ENCODE data around the gene ATXN1.
"Not testable (repeated sequence)": the region's sequence is repeated elsewhere in the genome, so short reads cannot be mapped to it uniquely, and the experiment has no call there.

The ATXN1 gene

DNA sequence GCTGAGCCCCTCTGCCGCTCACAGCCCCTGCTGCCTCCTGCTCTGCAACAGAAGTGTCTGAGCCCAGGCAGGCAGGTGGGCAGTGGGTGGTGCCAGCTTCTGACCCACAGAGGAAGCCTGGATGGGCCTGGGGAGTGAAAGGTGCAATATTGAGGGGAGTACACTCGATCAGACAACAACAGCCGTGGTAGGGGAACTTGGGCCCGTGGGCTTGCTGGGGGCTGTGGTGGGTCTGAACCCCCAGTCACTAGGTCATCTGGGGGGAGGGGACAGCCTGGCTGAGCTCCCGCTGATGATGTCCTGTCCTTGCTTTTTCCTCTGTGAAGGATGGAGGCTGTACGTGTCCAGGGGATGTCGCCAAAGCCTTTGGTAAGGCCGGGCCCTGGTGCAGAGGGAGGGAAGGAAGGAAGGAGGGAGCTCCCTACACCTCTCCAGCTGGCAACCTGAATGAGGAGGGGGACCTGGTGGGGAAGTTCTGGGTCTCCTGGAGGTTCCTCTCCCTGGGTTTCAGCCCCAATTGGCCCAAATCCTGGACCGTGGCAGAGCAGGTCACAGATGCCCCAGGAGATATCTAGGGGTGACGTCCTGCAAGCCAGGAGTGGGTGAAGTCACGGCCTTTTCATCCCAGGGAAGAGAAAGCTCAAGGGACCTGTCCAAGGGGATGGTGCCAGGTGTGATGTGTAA is 475.7 kb downstream of the ATXN1 start:
- no peak for DNase-seq

GRCh38 chr6:16284472-16284871 is 476.8 kb downstream of the ATXN1 start:
- DNase-seq = no peak

DNA sequence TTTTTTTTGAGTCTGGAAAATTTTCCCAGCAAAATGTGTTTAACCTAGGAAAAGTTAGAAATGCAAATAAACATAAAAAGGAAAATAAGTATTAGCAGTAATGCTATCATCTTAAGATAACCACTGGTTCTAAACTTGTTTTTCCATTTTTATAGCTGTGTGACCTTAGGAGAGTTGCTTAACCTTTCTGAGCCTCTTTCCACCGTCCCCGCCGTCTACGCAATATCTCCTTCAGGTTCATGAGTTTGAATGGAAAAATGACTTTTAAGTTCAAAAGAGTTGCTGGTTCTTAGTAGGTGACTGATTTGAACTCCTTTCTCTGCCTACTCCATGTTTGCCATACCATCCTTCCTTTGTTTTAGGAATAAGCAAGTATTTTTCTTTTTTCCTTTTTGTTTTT is 478.9 kb downstream of the ATXN1 start:
- DNase-seq = no peak

GRCh38 chr6:16279243-16279642 is 482.0 kb downstream of the ATXN1 start:
- no peak for DNase-seq

DNA sequence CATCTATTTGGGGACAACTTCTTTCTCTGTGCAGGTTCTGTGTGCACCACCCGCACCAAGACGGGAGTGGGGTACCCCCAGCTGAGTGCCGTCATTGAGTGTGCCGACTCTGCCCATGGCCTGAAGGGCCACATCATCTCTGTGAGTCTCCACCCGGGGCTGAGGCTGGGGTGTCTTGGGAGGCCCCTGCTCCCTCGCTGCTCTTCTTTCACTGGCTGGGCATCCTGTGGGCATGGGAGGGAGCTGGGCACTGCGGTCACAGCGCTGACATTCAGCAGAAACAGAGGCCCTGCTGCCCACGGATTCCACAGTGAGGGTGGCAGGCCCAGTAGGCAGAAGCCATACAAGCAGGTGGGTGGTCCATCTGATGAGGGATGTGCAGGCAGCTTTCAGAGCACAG is 482.5 kb downstream of the ATXN1 start:
- no peak for DNase-seq

- no peak for DNase-seq
These were observed 483.1 kb downstream of the ATXN1 start for GRCh38 chr6:16278048-16278724.

DNA sequence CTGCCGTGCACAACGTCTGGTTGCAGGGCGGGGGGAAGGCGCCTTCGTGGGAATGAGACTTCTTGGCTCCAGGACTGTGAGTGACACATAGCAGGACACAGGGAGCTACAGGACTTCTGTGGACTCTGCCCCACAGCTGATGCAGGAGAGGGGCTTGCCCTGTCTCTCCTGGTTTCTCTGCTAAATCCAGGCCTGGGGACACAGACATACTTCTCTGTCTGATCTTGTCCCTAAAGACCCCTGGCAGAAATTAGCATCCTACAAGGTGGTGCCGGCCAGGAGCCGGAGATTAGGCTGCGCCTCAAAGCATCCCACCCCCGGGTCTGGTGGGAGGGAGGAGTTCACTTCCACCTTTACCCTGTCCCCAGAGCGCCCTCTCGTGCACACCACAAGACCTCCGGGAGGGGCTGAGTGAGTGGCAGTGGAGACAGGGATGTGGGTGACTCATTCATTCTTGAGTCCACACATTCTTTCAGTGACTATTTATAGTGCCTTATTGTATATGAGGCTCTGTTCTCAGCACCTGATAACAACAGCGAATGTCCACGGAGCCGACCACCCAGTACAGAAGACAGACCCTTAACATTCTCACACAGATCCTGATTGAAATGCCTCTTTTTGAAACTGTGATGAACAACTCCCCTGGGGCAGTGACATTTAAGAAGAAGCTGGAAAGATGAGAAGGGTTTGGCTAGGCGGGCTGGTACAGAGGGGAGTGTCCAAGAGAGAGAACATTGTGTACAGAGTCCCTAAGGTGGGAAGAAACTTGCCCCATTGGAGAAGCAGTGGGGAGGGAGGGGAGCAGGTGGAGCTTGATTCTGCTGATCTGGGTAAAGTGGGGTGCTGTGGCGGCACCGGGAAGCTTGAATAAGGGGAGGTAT is 483.9 kb downstream of the ATXN1 start:
- DNase-seq = peak; percentile 66

DNA sequence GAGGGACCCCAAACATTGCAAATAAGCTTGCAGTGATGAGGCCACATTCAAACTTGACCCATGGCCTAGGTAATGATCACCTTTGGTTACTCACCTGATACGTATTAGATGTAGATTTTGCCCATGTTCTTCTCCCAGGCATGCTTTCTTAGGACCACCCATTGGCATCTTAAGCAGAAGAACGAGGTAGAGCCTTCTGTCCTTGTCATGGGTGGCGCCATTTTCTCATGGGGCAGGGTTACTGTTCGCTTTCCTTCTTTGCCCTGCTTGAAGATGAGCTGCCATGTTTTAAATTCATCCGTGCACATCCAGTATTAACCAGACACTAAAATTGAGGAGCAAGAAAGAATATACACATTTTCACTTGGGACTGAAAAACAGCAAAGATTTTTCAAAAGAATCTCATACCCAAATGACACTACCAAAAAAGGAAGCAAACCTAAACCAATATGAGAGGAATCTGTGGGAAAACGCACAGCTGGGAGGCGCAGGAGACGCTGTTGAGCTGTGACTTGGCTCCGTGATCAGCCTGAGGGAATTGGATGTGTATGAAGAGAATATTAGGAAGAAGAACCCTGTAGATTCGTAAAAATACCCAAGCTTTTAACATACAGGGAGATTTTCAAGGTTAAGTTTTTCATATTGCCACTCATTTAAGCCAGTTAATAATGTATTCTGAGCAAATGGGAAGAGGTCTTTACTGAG is 486.2 kb downstream of the ATXN1 start:
- DNase-seq = no peak

- DNase-seq = no peak
These were observed 486.8 kb downstream of the ATXN1 start for GRCh38 chr6:16274483-16274882.

DNA sequence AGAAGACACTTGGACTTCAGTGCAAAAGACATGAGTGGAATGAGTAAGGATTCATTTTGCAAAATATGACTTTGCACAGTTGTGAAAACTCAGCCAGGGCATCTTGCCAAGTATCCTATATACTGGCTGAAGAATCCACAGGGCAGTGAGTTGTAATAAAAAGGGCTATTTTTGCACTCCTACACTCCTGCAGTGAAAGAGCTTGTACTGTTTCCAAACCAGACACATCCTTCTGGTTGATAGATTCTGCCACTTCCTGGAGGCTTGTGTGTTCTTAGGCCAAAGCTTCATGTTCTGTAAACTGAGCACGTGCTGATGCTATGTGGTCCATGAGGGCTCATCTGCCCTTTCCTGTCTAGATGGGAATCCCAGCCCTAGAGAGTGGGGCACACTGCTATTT is 488.0 kb downstream of the ATXN1 start:
- DNase-seq = peak; percentile 52

DNA sequence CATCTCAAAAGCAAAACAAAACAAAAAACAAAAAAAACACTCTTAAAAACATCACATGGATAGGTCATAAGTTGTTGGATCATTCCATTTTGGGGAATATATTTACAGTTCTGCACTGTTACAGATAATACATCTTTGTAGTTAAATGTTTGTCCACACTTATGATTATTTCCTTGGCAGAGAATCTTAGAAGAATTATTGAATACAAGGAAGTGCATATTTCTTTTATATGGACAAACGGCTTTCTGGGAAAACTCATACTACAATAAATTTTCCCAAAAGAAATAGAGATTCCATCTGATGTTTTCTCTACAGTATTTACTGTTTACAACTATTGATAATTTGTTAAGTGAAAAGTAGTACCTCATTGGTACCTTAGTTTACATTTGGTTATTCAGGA is 489.1 kb downstream of the ATXN1 start:
- no peak for DNase-seq

DNA sequence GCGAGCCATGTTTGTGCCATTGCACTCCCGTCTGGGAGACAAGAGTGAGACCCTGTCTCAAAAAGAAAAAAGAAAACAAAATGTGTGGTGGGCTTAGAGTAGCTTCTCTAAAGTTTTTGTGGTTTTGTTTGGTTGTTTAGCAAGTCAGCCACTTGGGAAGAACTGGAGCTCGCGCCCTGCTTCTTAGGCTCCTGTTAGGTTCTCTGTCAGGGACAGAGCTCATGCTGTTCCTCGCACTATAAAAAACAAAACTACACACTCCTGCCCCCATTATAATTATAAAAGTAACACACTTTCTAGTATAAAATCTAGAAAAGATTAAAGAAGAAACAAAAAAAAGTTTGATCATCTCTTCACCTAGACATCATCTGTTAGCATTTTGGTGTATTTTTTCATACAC is 489.8 kb downstream of the ATXN1 start:
- no peak for DNase-seq

DNA sequence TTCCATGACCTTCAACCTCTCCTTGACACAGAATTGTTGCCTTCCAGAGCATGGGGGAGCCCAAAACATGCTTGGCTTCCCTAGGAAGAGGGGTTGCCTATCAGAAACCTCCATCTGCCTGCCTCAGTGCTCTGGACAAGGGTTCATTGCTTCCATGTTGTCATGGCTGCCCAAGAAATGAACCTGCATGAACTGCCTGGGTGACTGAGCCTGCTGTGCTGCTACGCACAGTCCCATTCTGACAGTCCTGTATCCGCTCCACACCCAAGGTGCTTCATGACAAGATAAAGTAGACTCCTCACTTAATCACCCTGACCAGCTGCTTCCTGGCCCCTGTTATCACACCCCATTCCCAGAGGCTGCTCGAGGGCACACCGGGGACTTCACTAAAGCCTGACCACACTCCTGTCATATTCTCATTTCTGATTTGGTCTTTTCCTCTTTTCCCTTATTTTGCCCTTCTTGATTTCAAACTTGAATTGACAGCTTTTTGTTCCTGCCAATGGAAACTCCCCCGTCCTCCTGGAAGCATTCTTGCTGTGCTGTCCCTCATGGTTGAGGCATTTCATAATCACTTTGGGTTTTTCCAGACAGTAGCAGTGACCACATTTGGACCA is 491.0 kb downstream of the ATXN1 start:
- no peak for DNase-seq

DNA sequence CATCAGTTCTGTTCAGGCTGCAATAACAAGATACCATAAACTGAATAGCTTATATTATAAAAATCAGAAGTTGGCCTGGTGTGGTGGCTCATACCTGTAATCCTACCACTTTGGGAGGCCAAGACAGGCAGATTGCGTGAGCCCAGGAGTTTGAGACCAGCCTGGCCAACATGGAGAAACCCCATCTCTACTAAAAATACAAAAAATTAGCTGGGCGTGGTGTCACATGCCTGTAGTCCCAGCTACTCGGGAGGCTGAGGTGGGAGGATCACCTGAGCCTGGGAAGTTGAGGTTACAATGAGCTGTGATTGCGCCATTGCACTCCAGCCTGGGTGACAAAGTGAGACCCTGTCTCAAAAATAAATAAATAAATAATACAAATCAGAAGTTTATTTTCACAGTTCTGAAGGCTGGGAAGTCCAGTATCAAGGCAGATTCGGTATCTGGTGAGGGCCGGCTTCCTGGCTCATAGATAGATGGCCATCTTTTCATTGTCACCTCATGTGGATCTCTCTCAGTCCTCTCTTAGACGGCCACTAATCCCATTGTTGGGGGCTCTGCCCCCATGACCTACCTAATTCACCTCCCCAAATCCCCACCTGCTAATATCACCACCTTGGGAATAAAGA is 491.7 kb downstream of the ATXN1 start:
- DNase-seq = not testable (repeated sequence)

GRCh38 chr6:16267428-16268263 is 493.6 kb downstream of the ATXN1 start:
- DNase-seq = no peak

- DNase-seq = no peak
These were observed 495.6 kb downstream of the ATXN1 start for GRCh38 chr6:16265351-16266341.

DNA sequence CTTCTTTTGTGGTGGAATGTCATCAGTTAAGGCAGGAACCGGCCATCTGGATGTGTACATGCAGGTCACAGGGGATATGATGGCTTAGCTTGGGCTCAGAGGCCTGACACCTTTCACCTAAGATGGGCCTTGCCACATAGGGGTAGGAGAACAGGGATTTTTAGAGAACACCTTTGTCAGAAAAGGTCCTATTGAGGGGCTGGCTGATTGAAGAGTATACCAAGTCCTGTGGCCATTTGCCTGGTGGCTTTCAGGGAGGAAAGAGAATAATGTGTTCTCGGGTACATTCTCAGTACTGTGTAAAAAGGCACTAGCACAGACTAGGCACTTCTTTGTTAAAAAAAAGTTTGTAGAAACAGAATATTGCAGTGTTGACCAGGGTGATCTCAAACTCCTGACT is 496.5 kb downstream of the ATXN1 start:
- DNase-seq = no peak

DNA sequence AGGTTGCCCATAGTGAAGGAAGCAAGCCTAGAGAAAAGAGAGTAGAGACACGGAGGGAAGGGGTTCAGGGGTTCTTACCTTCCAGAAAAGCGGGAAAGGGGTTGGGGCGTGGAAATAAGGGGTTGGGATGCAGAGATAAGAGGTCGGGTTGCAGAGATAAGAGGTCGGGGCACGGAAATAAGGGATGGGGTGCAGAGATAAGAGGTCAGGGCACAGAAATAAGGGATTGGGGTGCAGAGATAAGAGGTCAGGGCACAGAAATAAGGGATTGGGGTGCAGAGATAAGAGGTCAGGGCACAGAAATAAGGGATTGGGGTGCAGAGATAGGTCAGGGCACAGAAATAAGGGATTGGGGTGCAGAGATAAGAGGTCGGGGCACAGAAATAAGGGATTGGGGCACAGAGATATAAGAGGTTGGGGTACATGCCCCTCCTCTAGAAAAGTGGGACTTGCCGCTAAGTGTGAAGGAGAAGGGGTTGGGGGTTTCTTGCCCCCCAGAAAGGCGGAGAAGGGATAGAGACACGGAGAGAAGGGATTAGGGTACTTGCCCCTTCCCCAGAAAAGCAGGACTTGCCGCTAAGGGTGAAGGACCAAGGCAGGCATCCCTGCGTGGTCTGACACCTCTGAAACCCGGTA is 497.7 kb downstream of the ATXN1 start:
- DNase-seq = not testable (repeated sequence)

GRCh38 chr6:16262773-16263172 is 498.5 kb downstream of the ATXN1 start:
- not testable (repeated sequence) for DNase-seq
